GM12891 (cell line): ENCODE measurements around the gene DBH.

Experiments used
- DNase-seq: peaks from one replicate; pipeline ENCODE4 v3.0.0; 2011; ENCODE audit warnings: low spot score; ENCODE audit not compliant: insufficient read length
- FAIRE-seq: peaks from 2 replicates; lab custom pipeline; 2011; peaks lifted over from hg19 to GRCh38; lab: Jason Lieb, UNC
- PAX5 ChIP-seq: IDR thresholded peaks from 2 replicates; pipeline ENCODE4 v1.6.1; 2011; ENCODE audit warnings: low read length, moderate library complexity, mild to moderate bottlenecking; ENCODE audit not compliant: insufficient read depth, severe bottlenecking
- POLR2A ChIP-seq: IDR thresholded peaks from 2 replicates; pipeline ENCODE4 v1.6.1; 2011; ENCODE audit warnings: low read depth, low read length, control low read depth
- POLR2AphosphoS5 ChIP-seq: IDR thresholded peaks from 2 replicates; pipeline ENCODE4 v1.6.1; 2011; ENCODE audit warnings: low read depth, low read length, control low read depth
- POU2F2 ChIP-seq: IDR thresholded peaks from 2 replicates; pipeline ENCODE4 v1.6.1; 2011; ENCODE audit warnings: low read depth, mild to moderate bottlenecking, control low read depth, low read length, moderate library complexity
- SPI1 ChIP-seq: IDR thresholded peaks from 2 replicates; pipeline ENCODE4 v1.6.1; 2011; ENCODE audit warnings: low read depth, low read length, control low read depth
- TAF1 ChIP-seq: IDR thresholded peaks from 2 replicates; pipeline ENCODE4 v1.6.1; 2011; ENCODE audit warnings: low read depth, low read length, control low read depth

DBH gene

DNA sequence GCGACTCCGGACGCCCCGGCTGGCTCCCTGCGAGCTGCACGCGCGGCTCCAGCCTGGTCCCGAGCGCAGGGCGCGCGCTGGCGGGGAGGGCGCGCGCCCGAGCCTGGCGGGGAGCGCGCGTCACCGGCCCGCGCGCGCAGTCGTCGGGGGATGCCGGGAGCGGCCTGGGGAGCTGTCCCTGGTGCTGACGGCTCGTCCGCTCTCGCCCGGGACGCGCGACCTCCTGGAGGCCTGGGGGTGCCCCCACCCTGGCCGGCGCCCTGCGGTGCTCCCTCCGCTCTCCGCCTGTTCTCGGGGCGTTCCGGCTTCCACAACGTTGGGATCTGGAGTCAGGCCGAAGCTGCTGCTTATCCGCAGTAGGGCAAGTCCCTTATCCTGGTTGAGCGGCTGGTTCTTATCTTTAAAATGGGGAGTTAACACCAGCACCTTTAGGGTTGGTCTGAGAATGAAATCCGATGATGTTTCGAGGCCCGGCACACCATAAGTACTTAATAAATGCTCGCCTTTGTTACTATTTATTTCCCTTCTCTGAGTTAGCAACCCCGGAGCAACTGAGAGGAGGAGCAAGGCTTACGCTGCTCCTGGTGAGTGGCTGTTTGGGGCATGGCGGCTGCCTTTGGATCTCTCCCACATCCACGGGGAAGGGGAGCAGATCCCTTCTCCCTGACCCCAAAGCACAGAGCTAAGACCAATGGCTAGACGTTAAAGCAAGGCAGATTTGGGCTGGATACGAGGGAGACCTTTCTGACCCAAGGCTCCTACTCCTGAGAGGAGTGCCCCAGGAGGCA is 26.7 kb upstream of the DBH start, which contains the start of gene FAM163B:
FAM163B (minus strand) TSS at position 79 of the 788 bp plus-strand sequence. CDS start 29,166 bp downstream, outside the sequence.
- DNase-seq (no peak), FAIRE-seq (no peak)
- TF ChIP-seq POU2F2 (no peak), POLR2A (no peak), TAF1 (no peak), PAX5 (no peak), POLR2AphosphoS5 (no peak), SPI1 (no peak)

GRCh38 chr9:133610845-133611244 is 25.3 kb upstream of the DBH start:
- DNase-seq: no peak
- no peak for FAIRE-seq
- TF ChIP-seq PAX5: no peak
- TF ChIP-seq SPI1: no peak
- no peak for TF ChIP-seq POLR2AphosphoS5
- no peak for TF ChIP-seq POU2F2
- no peak for TF ChIP-seq TAF1
- TF ChIP-seq POLR2A: no peak

DNA sequence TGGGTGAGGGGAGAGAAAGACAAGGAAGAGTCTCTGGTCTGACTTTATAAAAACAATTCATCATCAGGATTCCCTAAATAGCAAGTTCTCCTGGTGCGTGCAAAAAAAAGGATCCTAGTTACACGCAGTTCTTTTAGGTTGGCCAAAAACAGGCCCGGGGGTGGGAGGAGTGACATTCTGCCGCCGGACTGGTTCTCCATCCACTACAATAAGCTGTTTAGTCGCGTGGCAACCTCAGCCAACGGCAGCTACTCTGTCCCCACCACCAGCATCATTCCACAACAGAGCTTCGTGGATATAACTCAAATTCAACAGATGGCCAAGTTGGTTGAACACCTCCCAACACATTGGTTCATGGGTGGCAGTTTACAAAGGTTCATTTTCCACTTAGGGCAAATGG is 24.1 kb upstream of the DBH start:
- FAIRE-seq: no peak
- no peak for TF ChIP-seq POLR2AphosphoS5
- TF ChIP-seq TAF1: no peak
- no peak for DNase-seq

DNA sequence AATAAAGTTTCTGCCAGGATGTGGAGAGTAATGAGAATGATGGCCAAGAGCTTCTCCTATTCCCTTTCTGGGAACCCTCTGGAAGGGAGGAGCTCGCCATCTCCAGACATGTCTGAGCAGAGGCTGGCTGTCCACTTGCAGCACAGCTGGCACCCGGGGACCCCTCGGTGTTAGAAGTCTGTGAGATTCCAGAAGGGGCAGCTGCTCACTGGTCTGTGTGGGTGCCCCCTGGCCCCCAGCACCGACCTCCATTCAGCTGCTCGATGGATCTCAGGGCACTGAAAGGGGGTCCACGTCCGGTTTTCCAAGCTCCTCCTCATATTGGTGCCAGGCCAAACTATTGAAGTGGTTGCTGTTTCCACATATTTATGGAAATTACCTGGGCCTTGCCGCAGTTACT is 23.3 kb upstream of the DBH start:
- TF ChIP-seq POU2F2 (no peak), POLR2A (no peak), TAF1 (no peak), SPI1 (no peak), PAX5 (no peak), POLR2AphosphoS5 (no peak)
- FAIRE-seq (no peak), DNase-seq (no peak)

GRCh38 chr9:133613432-133613831 is 22.7 kb upstream of the DBH start:
- TF ChIP-seq PAX5 (no peak), TAF1 (no peak), POLR2AphosphoS5 (no peak), SPI1 (no peak), POU2F2 (no peak), POLR2A (no peak)
- DNase-seq (no peak), FAIRE-seq (no peak)

- DNase-seq: no peak
- FAIRE-seq: no peak
- no peak for TF ChIP-seq POU2F2
- TF ChIP-seq PAX5: no peak
- no peak for TF ChIP-seq TAF1
- no peak for TF ChIP-seq POLR2AphosphoS5
- no peak for TF ChIP-seq SPI1
- TF ChIP-seq POLR2A: no peak
Observed at GRCh38 chr9:133614056-133614455, 22.1 kb upstream of the DBH start.

GRCh38 chr9:133614678-133615077 is 21.5 kb upstream of the DBH start:
- DNase-seq: no peak
- FAIRE-seq: no peak
- TF ChIP-seq TAF1 (no peak), POU2F2 (no peak), SPI1 (no peak), POLR2AphosphoS5 (no peak), POLR2A (no peak), PAX5 (no peak)

- TF ChIP-seq TAF1 (no peak), POLR2A (no peak), SPI1 (no peak), POLR2AphosphoS5 (no peak), PAX5 (no peak), POU2F2 (no peak)
- no peak for FAIRE-seq
- no peak for DNase-seq
Observed at GRCh38 chr9:133615186-133615585, 21.0 kb upstream of the DBH start.

GRCh38 chr9:133615606-133616188 is 20.5 kb upstream of the DBH start:
- DNase-seq: no peak
- no peak for FAIRE-seq
- TF ChIP-seq POLR2A (no peak), POU2F2 (no peak), POLR2AphosphoS5 (no peak), PAX5 (no peak), SPI1 (no peak), TAF1 (no peak)
